MCF 10A (cell line): ENCODE data around the gene ERMN. TPM values are rescaled to one million over a fixed set of nuclear protein-coding genes. Genes with fewer than 3 reads are reported as not detected.

Experiments
- BruUV-seq: library from RNA; stranded (reverse); fragments of 400-500 nt; replicated peaks from 2 replicates; lab custom pipeline; 2021; lab: Mats Ljungman, UMichigan
- CTCF ChIA-PET: fragments of 300-600 bp; sonication (Branson Sonifier 250); formaldehyde crosslinking; extraction: SDS; loops from one replicate; lab custom pipeline; 2021; ENCODE audit warnings: antibody characterized with exemption, inconsistent platforms; lab: Yijun Ruan, JAX
- POLR2A ChIA-PET: fragments of 300-600, 350-650 bp; sonication (Branson Sonifier 250); formaldehyde crosslinking; extraction: SDS; loops from one replicate; lab custom pipeline; 2020; ENCODE audit warnings: antibody characterized with exemption, inconsistent platforms; lab: Yijun Ruan, JAX
- DNase-seq: peaks from one replicate; pipeline ENCODE4 v3.0.0-alpha.2; 2018; ENCODE audit not compliant: unreplicated experiment
- H3K27ac Mint-ChIP-seq: one replicate; pipeline ENCODE4 v1.8.0; 2022; ENCODE audit warnings: mild to moderate bottlenecking, low read depth, mixed read lengths; ENCODE audit not compliant: unreplicated experiment
- H3K27me3 Mint-ChIP-seq: one replicate; pipeline ENCODE4 v1.8.0; 2022; ENCODE audit warnings: mixed read lengths; ENCODE audit not compliant: insufficient read depth, unreplicated experiment
- H3K36me3 Mint-ChIP-seq: one replicate; pipeline ENCODE4 v1.8.0; 2022; ENCODE audit warnings: mild to moderate bottlenecking, moderate library complexity, mixed read lengths; ENCODE audit not compliant: insufficient read depth, unreplicated experiment
- H3K4me1 Mint-ChIP-seq: one replicate; pipeline ENCODE4 v1.8.0; 2022; ENCODE audit warnings: mixed read lengths; ENCODE audit not compliant: insufficient read depth, unreplicated experiment
- H3K4me3 Mint-ChIP-seq: one replicate; pipeline ENCODE4 v1.8.0; 2022; ENCODE audit warnings: mild to moderate bottlenecking, moderate library complexity, mixed read lengths; ENCODE audit not compliant: unreplicated experiment
- H3K9me3 Mint-ChIP-seq: one replicate; pipeline ENCODE4 v1.8.0; 2022; ENCODE audit warnings: mixed read lengths; ENCODE audit not compliant: unreplicated experiment
- CTCF ChIP-seq: fragments of 200-600 bp; IDR thresholded peaks from one replicate; pipeline ENCODE4 v1.8.0; 2022; ENCODE audit warnings: antibody characterized with exemption, mild to moderate bottlenecking; ENCODE audit not compliant: unreplicated experiment
- intact Hi-C: fragments of 100-400 bp; cut with micrococcal nuclease; formaldehyde crosslinking; loops from 2 replicates; pipeline ENCODE4 v1.14.1; 2022
- total RNA-seq: library from RNA; stranded (reverse); gene quantifications from 2 replicates; pipeline ENCODE4 v1.2.3, GENCODE V29; 2022

Gene ERMN
- total RNA-seq, 1 experiment from 2014 or later, result not detected

GRCh38 chr2:157292853-157293252 is 32.8 kb downstream of the ERMN start:
- Mint-ChIP-seq H3K9me3 (no peaks in the 10 kb centered on the region), H3K4me3 (no peak overlapping the region), H3K27ac (no peak overlapping the region), H3K4me1 (peaks cover 5% of the 10 kb centered on the region), H3K36me3 (no peaks in the 10 kb centered on the region), H3K27me3 (no peaks in the 10 kb centered on the region)
- DNase-seq, result no peak
- no peak for TF ChIP-seq CTCF
- CTCF ChIA-PET, result interaction anchor here (2.8 kb wide), 1 partner anchor 11 kb away, joined by 26 read pairs; no protein-coding TSS in a partner anchor
- BruUV-seq, result no TSS peak
- POLR2A ChIA-PET, result no interaction called here
- intact Hi-C loops, result no loop called here

GRCh38 chr2:157291018-157291417 is 34.6 kb downstream of the ERMN start:
- Mint-ChIP-seq H3K27me3 (no peaks in the 10 kb centered on the region), H3K9me3 (no peaks in the 10 kb centered on the region), H3K27ac (no peak overlapping the region), H3K4me3 (no peak overlapping the region), H3K4me1 (peaks cover 5% of the 10 kb centered on the region), H3K36me3 (no peaks in the 10 kb centered on the region)
- DNase-seq, result no peak
- POLR2A ChIA-PET, result no interaction called here
- CTCF ChIA-PET, result no interaction called here
- intact Hi-C loops, result no loop called here
- no TSS peak for BruUV-seq
- TF ChIP-seq CTCF, result no peak

GRCh38 chr2:157290525-157290924 is 35.1 kb downstream of the ERMN start:
- no TSS peak for BruUV-seq
- Mint-ChIP-seq H3K4me1 (peaks cover 5% of the 10 kb centered on the region), H3K27me3 (no peaks in the 10 kb centered on the region), H3K36me3 (no peaks in the 10 kb centered on the region), H3K4me3 (no peak overlapping the region), H3K27ac (no peak overlapping the region), H3K9me3 (no peaks in the 10 kb centered on the region)
- DNase-seq, result no peak
- POLR2A ChIA-PET, result no interaction called here
- intact Hi-C loops, result no loop called here
- CTCF ChIA-PET, result no interaction called here
- TF ChIP-seq CTCF, result no peak

GRCh38 chr2:157287160-157287559 is 38.5 kb downstream of the ERMN start:
- intact Hi-C loops, result no loop called here
- Mint-ChIP-seq H3K36me3 (no peaks in the 10 kb centered on the region), H3K4me1 (peaks cover 5% of the 10 kb centered on the region), H3K27ac (no peak overlapping the region), H3K27me3 (no peaks in the 10 kb centered on the region), H3K4me3 (no peak overlapping the region), H3K9me3 (no peaks in the 10 kb centered on the region)
- no peak for DNase-seq
- POLR2A ChIA-PET, result no interaction called here
- BruUV-seq, result no TSS peak
- CTCF ChIA-PET, result interaction anchor here (0.9 to 5.8 kb wide), 3 partner anchors 15 to 45 kb away, joined by 4 to 58 read pairs (median 6); no protein-coding TSS in a partner anchor
- TF ChIP-seq CTCF, result no peak
